NB4 (cell line): Measurements from ENCODE around the gene LOC101059915.
"Not testable (repeated sequence)": the region's sequence is repeated elsewhere in the genome, so short reads cannot be mapped to it uniquely, and the experiment has no call there.

ENCODE experiments used
- MYC ChIP-seq: IDR thresholded peaks from 2 replicates; pipeline ENCODE4 v1.6.1; 2011; ENCODE audit warnings: low read depth, low read length
- POLR2A ChIP-seq: IDR thresholded peaks from 2 replicates; pipeline ENCODE4 v1.6.1; 2011; ENCODE audit warnings: mild to moderate bottlenecking; ENCODE audit not compliant: insufficient read length; ENCODE audit errors: extremely low read depth
- TF ChIP-seq, protein P1 (sequence below): IDR thresholded peaks from one replicate; pipeline ENCODE4 v1.5.1; 2012; ENCODE audit warnings: low read depth, low read length
- TF ChIP-seq, protein P2 (sequence below): IDR thresholded peaks from 2 replicates; pipeline ENCODE4 v1.6.1; 2011; ENCODE audit warnings: low read depth, low read length

DNA sequence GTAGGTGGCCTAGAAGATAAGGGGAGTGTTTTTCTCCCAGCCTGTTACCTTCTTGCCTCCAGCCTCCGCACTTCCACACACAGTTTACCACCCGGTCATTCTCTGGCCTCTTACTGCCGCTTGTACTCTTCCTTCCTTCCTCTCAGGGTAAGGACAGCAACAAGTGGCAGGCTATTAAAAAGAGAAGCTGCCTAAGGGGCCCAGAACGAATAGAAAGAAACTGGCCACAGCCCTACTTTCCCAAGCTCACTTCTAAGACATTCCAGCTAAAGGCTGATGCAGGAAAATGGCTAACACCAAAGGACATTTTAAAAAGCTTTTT lies 31.6 kb downstream of the LOC101059915 start:
- TF ChIP-seq, protein P1, sequence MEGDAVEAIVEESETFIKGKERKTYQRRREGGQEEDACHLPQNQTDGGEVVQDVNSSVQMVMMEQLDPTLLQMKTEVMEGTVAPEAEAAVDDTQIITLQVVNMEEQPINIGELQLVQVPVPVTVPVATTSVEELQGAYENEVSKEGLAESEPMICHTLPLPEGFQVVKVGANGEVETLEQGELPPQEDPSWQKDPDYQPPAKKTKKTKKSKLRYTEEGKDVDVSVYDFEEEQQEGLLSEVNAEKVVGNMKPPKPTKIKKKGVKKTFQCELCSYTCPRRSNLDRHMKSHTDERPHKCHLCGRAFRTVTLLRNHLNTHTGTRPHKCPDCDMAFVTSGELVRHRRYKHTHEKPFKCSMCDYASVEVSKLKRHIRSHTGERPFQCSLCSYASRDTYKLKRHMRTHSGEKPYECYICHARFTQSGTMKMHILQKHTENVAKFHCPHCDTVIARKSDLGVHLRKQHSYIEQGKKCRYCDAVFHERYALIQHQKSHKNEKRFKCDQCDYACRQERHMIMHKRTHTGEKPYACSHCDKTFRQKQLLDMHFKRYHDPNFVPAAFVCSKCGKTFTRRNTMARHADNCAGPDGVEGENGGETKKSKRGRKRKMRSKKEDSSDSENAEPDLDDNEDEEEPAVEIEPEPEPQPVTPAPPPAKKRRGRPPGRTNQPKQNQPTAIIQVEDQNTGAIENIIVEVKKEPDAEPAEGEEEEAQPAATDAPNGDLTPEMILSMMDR, result not testable (repeated sequence)
- TF ChIP-seq POLR2A, MYC: not testable (repeated sequence)
- TF ChIP-seq, protein P2, sequence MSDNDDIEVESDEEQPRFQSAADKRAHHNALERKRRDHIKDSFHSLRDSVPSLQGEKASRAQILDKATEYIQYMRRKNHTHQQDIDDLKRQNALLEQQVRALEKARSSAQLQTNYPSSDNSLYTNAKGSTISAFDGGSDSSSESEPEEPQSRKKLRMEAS, result not testable (repeated sequence)
